Cardiac muscle cell (in vitro differentiated cells and primary cell): Measurements from ENCODE around the gene SSU72. TPM values are rescaled to one million over a fixed set of nuclear protein-coding genes. Genes with fewer than 3 reads are reported as not detected.
"Not testable (repeated sequence)": the region's sequence is repeated elsewhere in the genome, so short reads cannot be mapped to it uniquely, and the experiment has no call there.

Source experiments
- DNase-seq, 2 donors: peaks; one replicate each; pipeline versions ENCODE4 v3.0.0 to v3.0.0-alpha.2; 2010 to 2017; ENCODE audit warnings: low read depth in 1 of 2, low spot score in 1 of 2
- H3K27ac ChIP-seq: fragments of 200-600 bp; sonication (generic); 2 replicates; pipeline ENCODE4 v1.5.1; 2016
- H3K27me3 ChIP-seq: fragments of 200-600 bp; sonication (generic); 2 replicates; pipeline ENCODE4 v1.6.0; 2016; ENCODE audit warnings: control low read depth
- H3K36me3 ChIP-seq: fragments of 200-600 bp; sonication (generic); 2 replicates; pipeline ENCODE4 v1.5.1; 2016; ENCODE audit warnings: control low read depth
- H3K4me1 ChIP-seq: fragments of 200-600 bp; sonication (generic); 2 replicates; pipeline ENCODE4 v1.8.1; 2017; ENCODE audit warnings: low read depth, mild to moderate bottlenecking, mixed run types
- H3K4me3 ChIP-seq: fragments of 200-600 bp; sonication (generic); 2 replicates; pipeline ENCODE4 v1.5.1; 2016; ENCODE audit warnings: mild to moderate bottlenecking
- H3K9me3 ChIP-seq: fragments of 200-600 bp; sonication (generic); 2 replicates; pipeline ENCODE4 v1.5.1; 2017; ENCODE audit warnings: low read depth, mild to moderate bottlenecking, control low read depth
- CTCF ChIP-seq: IDR thresholded peaks from 2 replicates; pipeline ENCODE4 v1.5.1; 2012; ENCODE audit warnings: low read depth, mild to moderate bottlenecking, low read length
- polyA plus RNA-seq: library from polyadenylated mRNA; unstranded; fragments of >200 nt; fragmentation: Nextera tagmentation; extraction: Ambion mirVana; gene quantifications from 2 replicates; pipeline ENCODE4 v1.2.1, GENCODE V29; 2016
- total RNA-seq: library from RNA; depleted of rRNA; stranded (reverse); fragments of >200 nt; gene quantifications from 2 replicates; pipeline ENCODE4 v1.2.3, GENCODE V29; 2016

SSU72 gene
- total and polyA plus RNA-seq, 2 experiments from 2014 or later: 97.3 to 202 TPM

GRCh38 chr1:1521331-1521730, 53.3 kb downstream of the SSU72 start:
- DNase-seq: no peak
- TF ChIP-seq CTCF: no peak
- H3K27me3 ChIP-seq: no peaks in the 10 kb centered on the region
- H3K4me1 ChIP-seq: no peaks in the 10 kb centered on the region
- no peak overlapping the region for H3K4me3 ChIP-seq
- no peak overlapping the region for H3K27ac ChIP-seq
- H3K9me3 ChIP-seq: no peaks in the 10 kb centered on the region
- H3K36me3 ChIP-seq: peaks cover 8% of the 10 kb centered on the region

GRCh38 chr1:1519805-1520505, 54.7 kb downstream of the SSU72 start:
- not testable (repeated sequence) for H3K4me3 ChIP-seq, H3K4me1 ChIP-seq, DNase-seq, H3K9me3 ChIP-seq, H3K27me3 ChIP-seq, H3K36me3 ChIP-seq, H3K27ac ChIP-seq

GRCh38 chr1:1518621-1519007, 56.0 kb downstream of the SSU72 start:
- H3K36me3 ChIP-seq, H3K27me3 ChIP-seq, H3K27ac ChIP-seq, H3K4me3 ChIP-seq, H3K4me1 ChIP-seq, DNase-seq, H3K9me3 ChIP-seq: not testable (repeated sequence)

- peaks cover 5% of the 10 kb centered on the region for H3K36me3 ChIP-seq
- H3K9me3 ChIP-seq: no peaks in the 10 kb centered on the region
- H3K4me1 ChIP-seq: no peaks in the 10 kb centered on the region
- no peak for TF ChIP-seq CTCF
- no peaks in the 10 kb centered on the region for H3K27me3 ChIP-seq
- no peak overlapping the region for H3K4me3 ChIP-seq
- no peak for DNase-seq
- H3K27ac ChIP-seq: no peak overlapping the region
Observed at GRCh38 chr1:1517973-1518620, 56.6 kb downstream of the SSU72 start.

GRCh38 chr1:1516923-1517322, 57.7 kb downstream of the SSU72 start:
- not testable (repeated sequence) for H3K4me1 ChIP-seq, H3K9me3 ChIP-seq, H3K4me3 ChIP-seq, H3K27ac ChIP-seq, H3K27me3 ChIP-seq, DNase-seq, H3K36me3 ChIP-seq

- not testable (repeated sequence) for H3K36me3 ChIP-seq, DNase-seq, H3K4me3 ChIP-seq, H3K9me3 ChIP-seq, H3K4me1 ChIP-seq, H3K27ac ChIP-seq, H3K27me3 ChIP-seq
Observed at GRCh38 chr1:1514376-1514775, 60.3 kb downstream of the SSU72 start.

GRCh38 chr1:1513675-1514074, 61.0 kb downstream of the SSU72 start:
- H3K27me3 ChIP-seq, H3K4me1 ChIP-seq, H3K9me3 ChIP-seq, DNase-seq, H3K27ac ChIP-seq, H3K36me3 ChIP-seq, H3K4me3 ChIP-seq: not testable (repeated sequence)

GRCh38 chr1:1512425-1512824, 62.2 kb downstream of the SSU72 start:
- not testable (repeated sequence) for H3K36me3 ChIP-seq, H3K27me3 ChIP-seq, H3K4me1 ChIP-seq, H3K9me3 ChIP-seq, DNase-seq
- peak overlapping the region; percentile 84 for H3K27ac ChIP-seq
- peak overlapping the region; percentile 55 for H3K4me3 ChIP-seq
